Mesodermal cell (in vitro differentiated cells): ENCODE results near the gene PDCD11.
"Not testable (repeated sequence)": the region's sequence is repeated elsewhere in the genome, so short reads cannot be mapped to it uniquely, and the experiment has no call there.

Source experiments
- H3K27ac ChIP-seq: 2 replicates; pipeline ENCODE4 v1.7.0; 2013; ENCODE audit warnings: mild to moderate bottlenecking, low read depth, low read length, moderate library complexity; ENCODE audit not compliant: severe bottlenecking
- H3K36me3 ChIP-seq: 2 replicates; pipeline ENCODE4 v1.7.1; 2013; ENCODE audit warnings: mild to moderate bottlenecking, low read length, moderate library complexity; ENCODE audit not compliant: control insufficient read depth, insufficient read depth
- H3K4me1 ChIP-seq: one replicate; pipeline ENCODE4 v1.7.1; 2013; ENCODE audit warnings: mild to moderate bottlenecking, low read length; ENCODE audit not compliant: insufficient read depth, control insufficient read depth, poor library complexity, severe bottlenecking
- H3K4me3 ChIP-seq: 2 replicates; pipeline ENCODE4 v1.7.0; 2013; ENCODE audit warnings: low read length, control low read depth, mild to moderate bottlenecking; ENCODE audit not compliant: insufficient read depth, poor library complexity, severe bottlenecking; ENCODE audit errors: extremely low read depth
- H3K9me3 ChIP-seq: 2 replicates; pipeline ENCODE4 v1.7.1; 2013; ENCODE audit warnings: mild to moderate bottlenecking, low read length, moderate library complexity; ENCODE audit not compliant: control insufficient read depth
- whole genome bisulfite sequencing, 2 experiments: methylation state at CpG; one replicate each; pipeline ENCODE4 v1.1.5; 2013; ENCODE audit warnings: missing lambda C conversion rate in 2 of 2; ENCODE audit not compliant: insufficient coverage in 2 of 2; 5-methylcytosine and 5-hydroxymethylcytosine counted together

PDCD11 gene

GRCh38 chr10:103373544-103373943, 22.9 kb upstream of the PDCD11 start:
- H3K4me3 ChIP-seq = no peak overlapping the region
- no peaks in the 10 kb centered on the region for H3K4me1 ChIP-seq
- no peaks in the 10 kb centered on the region for H3K9me3 ChIP-seq
- no peak overlapping the region for H3K27ac ChIP-seq
- H3K36me3 ChIP-seq = peaks cover 35% of the 10 kb centered on the region
- 89% methylated on average over 1 of the region's 3 CpGs; no CpG with 5 or more reads in 1 of the 2 experiments for WGBS, 2 experiments

DNA sequence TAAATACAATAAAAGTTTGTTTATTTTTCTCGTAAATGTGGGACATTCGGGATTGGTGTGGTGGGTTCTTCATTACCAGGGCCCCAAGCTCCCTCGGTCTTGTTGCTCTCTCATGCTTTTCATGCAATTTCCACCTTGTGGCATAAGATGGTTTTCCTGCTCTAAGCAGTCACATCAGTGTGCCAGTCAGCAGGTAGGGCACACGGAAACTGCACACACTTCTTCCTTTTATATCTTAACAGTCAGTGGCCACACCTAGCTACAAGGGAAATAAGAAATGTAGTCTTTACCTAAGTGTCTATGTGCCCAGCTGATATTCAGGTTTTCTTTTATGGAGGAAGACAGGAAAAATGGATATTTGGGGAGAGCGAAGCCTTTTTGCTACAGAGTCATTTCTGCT, 22.2 kb upstream of the PDCD11 start:
- WGBS, 2 experiments = 96 to 100% methylated on average over 2 to 4 of the region's 5 CpGs
- no peak overlapping the region for H3K4me3 ChIP-seq
- no peaks in the 10 kb centered on the region for H3K4me1 ChIP-seq
- no peaks in the 10 kb centered on the region for H3K9me3 ChIP-seq
- no peak overlapping the region for H3K27ac ChIP-seq
- peaks cover 42% of the 10 kb centered on the region for H3K36me3 ChIP-seq

GRCh38 chr10:103382769-103383168, 13.7 kb upstream of the PDCD11 start:
- WGBS, 2 experiments = 87 to 100% methylated on average over 2 to 3 of the region's 5 CpGs
- Histone ChIP-seq H3K4me1 (no peaks in the 10 kb centered on the region), H3K9me3 (no peaks in the 10 kb centered on the region), H3K4me3 (no peak overlapping the region), H3K36me3 (peaks cover 58% of the 10 kb centered on the region), H3K27ac (no peak overlapping the region)

DNA sequence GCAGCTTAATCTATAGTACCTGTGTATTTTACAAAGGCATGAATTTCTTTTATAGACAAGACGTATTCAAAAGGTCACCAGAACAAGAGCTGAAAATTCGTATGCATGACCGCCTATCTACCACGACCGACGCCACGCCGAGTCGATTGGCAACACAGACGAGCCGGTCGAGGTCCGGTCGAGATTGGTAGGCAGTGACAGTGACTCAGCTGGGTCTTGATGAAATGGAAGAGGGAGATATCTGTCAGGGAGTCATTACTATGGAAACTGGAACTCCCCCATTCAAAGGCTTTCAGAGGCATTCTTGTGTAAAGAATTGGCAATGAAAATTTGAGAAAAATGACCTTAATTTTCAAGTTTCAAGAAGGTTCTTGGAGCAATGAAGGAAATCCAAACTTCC, 2.2 kb upstream of the PDCD11 start:
- Histone ChIP-seq H3K9me3 (no peaks in the 10 kb centered on the region), H3K27ac (no peak overlapping the region), H3K36me3 (peaks cover 68% of the 10 kb centered on the region), H3K4me3 (peak overlapping the region; percentile 97), H3K4me1 (peaks cover 7% of the 10 kb centered on the region)
- 95% methylated on average over 13 of the region's 14 CpGs for WGBS, 2 experiments

GRCh38 chr10:103395754-103396066, 716 bp upstream of the PDCD11 start:
- no peaks in the 10 kb centered on the region for H3K9me3 ChIP-seq
- H3K27ac ChIP-seq = peak overlapping the region; percentile 84
- peak overlapping the region; percentile 97 for H3K4me3 ChIP-seq
- WGBS, 2 experiments = 1 to 5% methylated on average over 9 to 10 of the region's 11 CpGs
- peaks cover 7% of the 10 kb centered on the region for H3K4me1 ChIP-seq
- H3K36me3 ChIP-seq = peaks cover 68% of the 10 kb centered on the region

- Histone ChIP-seq H3K4me1 (peaks cover 7% of the 10 kb centered on the region), H3K27ac (no peak overlapping the region), H3K9me3 (no peaks in the 10 kb centered on the region), H3K36me3 (peaks cover 68% of the 10 kb centered on the region), H3K4me3 (peak overlapping the region; percentile 97)
- WGBS, 2 experiments = 0 to 1% methylated on average over 7 to 8 of the region's 8 CpGs
These were observed 312 bp downstream of the PDCD11 start for GRCh38 chr10:103396789-103397087.

GRCh38 chr10:103397191-103397825, 882 bp downstream of the PDCD11 start:
- H3K36me3 ChIP-seq = peaks cover 71% of the 10 kb centered on the region
- WGBS, 2 experiments = 66% methylated on average over 17 to 18 of the region's 19 CpGs
- peaks cover 7% of the 10 kb centered on the region for H3K4me1 ChIP-seq
- H3K27ac ChIP-seq = no peak overlapping the region
- H3K9me3 ChIP-seq = no peaks in the 10 kb centered on the region
- H3K4me3 ChIP-seq = peak overlapping the region; percentile 97

DNA sequence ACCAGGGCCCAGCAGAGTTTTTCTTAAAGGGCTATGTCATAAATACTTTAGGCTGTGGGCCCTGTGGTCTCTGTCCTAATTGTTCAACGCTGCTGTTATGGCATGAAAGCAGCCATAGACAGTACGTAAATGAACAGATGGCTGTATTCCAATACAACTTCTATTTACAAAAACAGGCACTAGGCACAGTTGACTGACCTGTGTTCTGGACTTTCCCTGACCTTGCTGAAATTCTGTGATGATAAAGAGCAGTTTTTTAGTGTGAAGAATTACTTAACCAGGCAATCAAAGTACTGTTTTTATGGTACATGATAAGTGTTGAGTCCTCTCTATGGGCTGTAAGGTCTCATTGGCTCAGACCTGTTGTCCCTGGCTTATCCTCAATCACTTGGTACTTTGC, 17.1 kb downstream of the PDCD11 start:
- Histone ChIP-seq H3K4me3 (no peak overlapping the region), H3K27ac (no peak overlapping the region), H3K9me3 (no peaks in the 10 kb centered on the region), H3K4me1 (no peaks in the 10 kb centered on the region), H3K36me3 (peaks cover 95% of the 10 kb centered on the region)
- WGBS, 2 experiments = 100% methylated on average over 1 of the region's 2 CpGs; no CpG with 5 or more reads in 1 of the 2 experiments

- no peaks in the 10 kb centered on the region for H3K9me3 ChIP-seq
- H3K4me1 ChIP-seq = no peaks in the 10 kb centered on the region
- H3K36me3 ChIP-seq = peaks cover 97% of the 10 kb centered on the region
- 93 to 97% methylated on average over 5 to 8 of the region's 8 CpGs for WGBS, 2 experiments
- H3K4me3 ChIP-seq = no peak overlapping the region
- H3K27ac ChIP-seq = no peak overlapping the region
These were observed 19.2 kb downstream of the PDCD11 start for GRCh38 chr10:103415581-103415980.

- Histone ChIP-seq H3K9me3 (no peaks in the 10 kb centered on the region), H3K36me3 (peaks cover 98% of the 10 kb centered on the region), H3K27ac (no peak overlapping the region), H3K4me3 (no peak overlapping the region), H3K4me1 (no peaks in the 10 kb centered on the region)
- 90 to 95% methylated on average over 5 to 6 of the region's 8 CpGs for WGBS, 2 experiments
These were observed 20.2 kb downstream of the PDCD11 start for GRCh38 chr10:103416436-103417147.

DNA sequence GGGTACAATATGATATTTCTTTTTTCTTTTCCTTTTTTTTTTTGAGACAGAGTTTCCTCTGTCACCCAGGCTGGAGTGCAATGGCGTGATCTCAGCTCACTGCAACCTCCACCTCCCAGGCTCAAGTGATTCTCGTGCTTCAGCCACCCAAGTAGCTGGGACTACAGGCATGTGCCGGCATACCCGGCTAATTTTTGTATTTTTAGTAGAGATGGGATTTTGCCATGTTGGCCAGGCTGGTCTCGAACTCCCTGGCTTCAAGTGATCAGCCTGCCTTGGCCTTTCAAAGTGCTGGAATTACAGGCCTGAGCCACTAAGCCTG, 20.7 kb downstream of the PDCD11 start:
- H3K27ac ChIP-seq, H3K4me1 ChIP-seq, H3K4me3 ChIP-seq, H3K9me3 ChIP-seq: not testable (repeated sequence)
- WGBS, 2 experiments = 85 to 92% methylated on average over 2 to 5 of the region's 5 CpGs
- peaks cover 95% of the 10 kb centered on the region for H3K36me3 ChIP-seq
